GM12878 (cell line): Measurements from ENCODE around the gene ATP2B1.

Source experiments
- CTCF ChIP-seq, 3 experiments: IDR thresholded peaks in 2 of 3; conservative IDR thresholded peaks in 1 of 3; 2 replicates each; pipeline ENCODE4 v1.5.1; 2011; ENCODE audit warnings: low read depth in 3 of 3, low read length in 3 of 3, mild to moderate bottlenecking in 3 of 3, control low read depth in 2 of 3, moderate library complexity in 2 of 3, inconsistent platforms in 1 of 3, mixed read lengths in 1 of 3; ENCODE audit not compliant: control insufficient read depth in 2 of 3, insufficient read depth in 1 of 3; ENCODE audit errors: extremely low read depth in 1 of 3
- EP300 ChIP-seq, 2 experiments: fragments of 150-350 bp in 1 of 2; IDR thresholded peaks; 2 replicates each; pipeline ENCODE4 v1.6.1; 2011 to 2012; ENCODE audit warnings: low read depth in 2 of 2, low read length in 2 of 2, borderline replicate concordance in 1 of 2, improper control_type of control experiment in 1 of 2, inconsistent platforms in 1 of 2; ENCODE audit not compliant: control insufficient read depth in 1 of 2
- MTA2 ChIP-seq: fragments of 450-650 bp; IDR thresholded peaks from 2 replicates; pipeline ENCODE4 v1.6.1; 2016; ENCODE audit warnings: low read depth, mild to moderate bottlenecking, moderate library complexity
- POLR2A ChIP-seq: IDR thresholded peaks from 2 replicates; pipeline ENCODE4 v1.6.1; 2011; ENCODE audit warnings: low read depth, mild to moderate bottlenecking, low read length
- POLR2AphosphoS2 ChIP-seq: IDR thresholded peaks from 2 replicates; pipeline ENCODE4 v1.6.1; 2011; ENCODE audit warnings: low read depth, mild to moderate bottlenecking, low read length, improper control_type of control experiment, moderate library complexity
- RAD21 ChIP-seq: IDR thresholded peaks from 2 replicates; pipeline ENCODE4 v1.6.1; 2011; ENCODE audit warnings: mild to moderate bottlenecking, low read depth, low read length, moderate library complexity; ENCODE audit not compliant: insufficient read depth
- RB1 ChIP-seq: fragments of 450-650 bp; formaldehyde crosslinking; IDR thresholded peaks from 2 replicates; pipeline ENCODE4 v1.6.1; 2017; ENCODE audit warnings: mild to moderate bottlenecking, borderline replicate concordance
- SIX5 ChIP-seq: IDR thresholded peaks from 2 replicates; pipeline ENCODE4 v1.6.1; 2011; ENCODE audit warnings: mild to moderate bottlenecking, low read depth, low read length, moderate library complexity; ENCODE audit not compliant: severe bottlenecking
- ZNF24 ChIP-seq: fragments of 450-650 bp; IDR thresholded peaks from 2 replicates; pipeline ENCODE4 v1.6.1; 2017; ENCODE audit warnings: antibody characterized with exemption, mild to moderate bottlenecking

GRCh38 chr12:89610366-89610765, 98.3 kb downstream of the ATP2B1 start:
- TF ChIP-seq SIX5 (no peak), EP300 (IDR thresholded peaks at IDR 0.05; ENCODE audit: borderline replicate concordance in 1 of 2, control insufficient read depth in 1 of 2, low read depth in 2 of 2, low read length in 2 of 2) (no peak), ZNF24 (no peak), CTCF (IDR thresholded peaks at IDR 0.05 in 2 of 3, conservative IDR thresholded peaks at IDR 0.05 in 1 of 3; ENCODE audit: control insufficient read depth in 2 of 3, extremely low read depth in 1 of 3, insufficient read depth in 1 of 3, low read depth in 3 of 3, low read length in 3 of 3) (no peak), MTA2 (no peak), RB1 (no peak), RAD21 (no peak), POLR2A (no peak), POLR2AphosphoS2 (no peak)
